Left renal pelvis (tissue), 4 donors: ENCODE results near the gene ADCY10. TPM values are rescaled to one million over a fixed set of nuclear protein-coding genes. Genes with fewer than 3 reads are reported as not detected.
"Not testable (repeated sequence)": the region's sequence is repeated elsewhere in the genome, so short reads cannot be mapped to it uniquely, and the experiment has no call there.

Experiments
- DNase-seq, 4 donors: peaks; one replicate each; pipeline ENCODE4 v3.0.0-alpha.2; 2013; ENCODE audit warnings: low read depth in 4 of 4, low spot score in 3 of 4
- polyA plus RNA-seq, 4 donors: library from polyadenylated mRNA; unstranded; fragments of 120-200 nt; gene quantifications; one replicate each; pipeline ENCODE4 v1.2.1, GENCODE V29; 2013; ENCODE audit not compliant: insufficient read length in 4 of 4

ADCY10 gene
- polyA plus RNA-seq, 4 donors, result 0.07 to 0.96 (median 0.39) TPM

GRCh38 chr1:167893798-167894197 is 20.1 kb downstream of the ADCY10 start:
- no peak for DNase-seq

GRCh38 chr1:167890400-167890799 is 23.5 kb downstream of the ADCY10 start:
- no peak for DNase-seq

- not testable (repeated sequence) for DNase-seq
Observed at GRCh38 chr1:167887187-167887586, 26.7 kb downstream of the ADCY10 start.

- no peak for DNase-seq
Observed at GRCh38 chr1:167882376-167882775, 31.6 kb downstream of the ADCY10 start.

GRCh38 chr1:167881786-167882185 is 32.1 kb downstream of the ADCY10 start:
- DNase-seq, result no peak

- no peak for DNase-seq
Observed at GRCh38 chr1:167881069-167881468, 32.9 kb downstream of the ADCY10 start.

GRCh38 chr1:167880580-167881021 is 33.3 kb downstream of the ADCY10 start:
- no peak for DNase-seq

- no peak for DNase-seq
Observed at GRCh38 chr1:167879508-167879907, 34.4 kb downstream of the ADCY10 start.

- DNase-seq, result no peak
Observed at GRCh38 chr1:167878372-167879160, 35.4 kb downstream of the ADCY10 start.

- DNase-seq, result no peak
Observed at GRCh38 chr1:167876597-167877175, 37.2 kb downstream of the ADCY10 start.

GRCh38 chr1:167871331-167871730 is 42.6 kb downstream of the ADCY10 start:
- no peak for DNase-seq

- not testable (repeated sequence) for DNase-seq
Observed at GRCh38 chr1:167869157-167870001, 44.6 kb downstream of the ADCY10 start.

GRCh38 chr1:167866739-167867414 is 47.1 kb downstream of the ADCY10 start:
- not testable (repeated sequence) for DNase-seq

GRCh38 chr1:167866326-167866725 is 47.6 kb downstream of the ADCY10 start:
- DNase-seq, result not testable (repeated sequence)

GRCh38 chr1:167865804-167866308 is 48.1 kb downstream of the ADCY10 start:
- not testable (repeated sequence) for DNase-seq

GRCh38 chr1:167865193-167865592 is 48.7 kb downstream of the ADCY10 start:
- not testable (repeated sequence) for DNase-seq

GRCh38 chr1:167864392-167865032 is 49.4 kb downstream of the ADCY10 start:
- no peak for DNase-seq

- DNase-seq, result no peak
Observed at GRCh38 chr1:167863921-167864279, 50.0 kb downstream of the ADCY10 start.

GRCh38 chr1:167863191-167863920 is 50.6 kb downstream of the ADCY10 start:
- DNase-seq, result not testable (repeated sequence)
